Skin of body (tissue), 2 donors: ENCODE results near the gene TCAF1. TPM values are rescaled to one million over a fixed set of nuclear protein-coding genes. Genes with fewer than 3 reads are reported as not detected.
A peak's percentile ranks its signal among the peaks of the same experiment; 100 is the strongest.

ENCODE experiments used
- DNase-seq: peaks from one replicate; lab custom pipeline; 2025; lab: John Stamatoyannopoulos, UW
- total RNA-seq: library from RNA; depleted of rRNA; stranded (reverse); fragments of >200 nt; gene quantifications from one replicate; pipeline ENCODE4 v1.2.3, GENCODE V29; 2014

TCAF1 gene
- 59.4 TPM for total RNA-seq

DNA sequence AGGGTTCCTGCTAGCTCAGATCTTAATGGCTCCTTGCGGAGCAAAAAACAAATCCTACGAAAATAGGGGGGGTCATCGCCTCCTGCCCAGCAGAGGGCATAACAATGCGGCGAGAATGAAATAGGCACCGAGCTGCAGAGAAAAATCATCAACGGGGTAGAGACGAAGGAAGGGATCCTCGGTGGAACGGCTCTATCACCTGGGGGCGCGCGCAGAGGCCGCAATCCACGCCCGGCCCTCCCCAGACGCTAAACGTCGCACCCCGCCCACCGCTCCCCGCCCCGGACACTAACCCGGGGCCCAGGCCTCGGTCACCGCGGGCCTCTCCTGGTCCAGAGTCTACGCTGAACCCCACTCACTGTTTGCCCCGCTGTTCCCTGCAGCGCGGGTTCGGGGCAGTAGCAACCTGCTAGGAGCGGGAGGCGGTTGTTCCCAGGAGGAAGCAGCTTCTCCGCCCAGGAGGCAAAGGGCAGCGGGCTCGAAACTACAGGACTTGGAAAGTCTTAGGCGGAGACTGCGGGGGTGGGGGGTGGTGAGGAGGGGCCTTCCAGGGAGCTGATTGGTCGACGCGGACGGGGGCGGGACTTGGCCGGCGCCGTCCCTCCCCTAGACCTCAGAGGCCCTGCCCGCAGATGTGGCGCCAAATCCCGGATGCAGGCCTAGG lies at the start of gene TCAF1:
TCAF1 (minus strand) TSS at position 509 of the 664 bp plus-strand sequence. CDS start 25,568 bp downstream, outside the sequence.
- DNase-seq, result peak; percentile 94

DNA sequence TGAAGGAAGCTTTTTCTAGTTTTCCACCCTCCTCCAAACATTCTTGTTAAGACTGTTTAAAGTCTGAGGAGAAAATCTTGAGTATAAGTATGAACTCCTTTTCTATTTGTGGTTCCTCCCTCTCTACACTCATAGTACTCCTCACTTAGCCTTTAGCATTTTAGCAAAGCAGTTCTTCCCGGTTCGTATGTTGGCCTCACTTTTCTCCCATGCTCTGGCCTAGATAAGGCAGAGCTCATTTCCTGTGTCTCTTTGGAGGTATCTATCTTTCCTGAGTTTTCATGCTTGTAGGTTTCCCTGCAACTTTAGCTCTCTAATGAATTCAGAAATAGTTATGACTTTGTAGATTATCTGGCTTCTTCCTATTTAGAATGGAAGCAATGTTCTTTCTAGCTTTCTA lies 46.8 kb upstream of the TCAF1 start:
- no peak for DNase-seq

- DNase-seq, result no peak
Measured at GRCh38 chr7:143947111-143947510, 45.1 kb upstream of the TCAF1 start.

DNA sequence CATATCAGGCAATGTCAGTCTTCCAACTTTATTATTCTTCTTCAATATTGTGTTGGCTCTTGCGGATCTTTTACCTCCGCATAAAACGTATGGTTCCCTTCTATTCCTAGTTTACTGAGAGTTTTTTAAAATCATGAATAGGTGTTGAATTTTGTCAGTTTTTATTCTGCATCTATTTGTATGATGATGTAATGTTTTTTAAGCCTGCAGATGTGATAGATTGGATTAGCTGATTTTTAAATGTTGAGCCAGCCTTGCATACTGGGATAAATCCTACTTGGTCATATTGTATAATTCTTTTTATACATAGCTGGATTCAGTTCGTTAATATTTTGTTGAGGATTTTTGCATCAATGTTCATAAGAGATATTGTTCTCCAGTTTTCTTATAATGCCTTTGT lies 43.4 kb upstream of the TCAF1 start:
- DNase-seq, result no peak

GRCh38 chr7:143938379-143939243 lies 36.6 kb upstream of the TCAF1 start:
- DNase-seq, result no peak

DNA sequence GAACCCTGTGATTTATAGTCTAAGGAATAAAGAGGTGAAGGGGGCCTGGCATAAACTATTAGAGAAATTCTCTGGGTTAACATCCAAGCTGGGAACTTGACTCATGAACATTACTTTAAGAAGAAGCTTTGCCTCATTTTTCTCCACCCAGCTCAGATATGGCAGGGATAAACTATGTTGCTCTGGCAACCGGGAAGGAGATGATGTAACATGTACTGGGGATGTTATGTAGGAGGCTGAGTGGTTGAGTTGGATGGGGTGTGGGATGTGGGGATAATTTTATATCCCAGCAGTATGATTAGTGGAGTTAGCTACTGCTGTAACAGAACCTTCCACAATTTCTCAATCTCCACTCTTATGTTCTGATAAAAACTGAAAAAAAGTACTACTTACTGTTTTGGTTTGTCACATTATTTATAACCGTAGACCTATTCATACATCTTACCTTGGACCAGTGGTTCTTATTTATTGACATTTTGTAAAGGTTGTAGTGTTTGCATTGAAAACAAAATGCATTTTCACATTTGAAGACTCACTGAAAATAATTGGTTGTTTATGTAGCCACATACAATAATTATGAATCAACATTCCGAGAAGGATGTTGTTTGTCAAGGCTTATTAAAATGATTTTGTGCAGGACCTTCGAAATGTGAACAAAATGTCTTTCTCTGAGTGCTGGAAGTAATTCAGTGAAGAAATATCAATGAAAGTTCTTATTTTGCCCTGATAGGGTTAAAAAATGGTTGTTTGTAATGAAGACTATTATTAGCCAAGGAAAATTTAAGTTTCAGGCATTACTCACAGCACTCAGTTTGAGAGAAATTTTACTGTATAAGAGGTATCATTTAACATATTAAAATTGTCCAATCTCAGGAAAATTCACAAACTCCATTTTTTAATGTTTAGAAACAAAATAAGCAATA lies 34.4 kb upstream of the TCAF1 start:
- DNase-seq, result no peak

GRCh38 chr7:143934526-143935325 lies 32.8 kb upstream of the TCAF1 start, which contains the start of gene OR2F2:
TSS of gene OR2F2 (plus strand) at chr7:143935233. CDS start at chr7:143935233, 0 bp downstream.
- DNase-seq, result peak; percentile 48

DNA sequence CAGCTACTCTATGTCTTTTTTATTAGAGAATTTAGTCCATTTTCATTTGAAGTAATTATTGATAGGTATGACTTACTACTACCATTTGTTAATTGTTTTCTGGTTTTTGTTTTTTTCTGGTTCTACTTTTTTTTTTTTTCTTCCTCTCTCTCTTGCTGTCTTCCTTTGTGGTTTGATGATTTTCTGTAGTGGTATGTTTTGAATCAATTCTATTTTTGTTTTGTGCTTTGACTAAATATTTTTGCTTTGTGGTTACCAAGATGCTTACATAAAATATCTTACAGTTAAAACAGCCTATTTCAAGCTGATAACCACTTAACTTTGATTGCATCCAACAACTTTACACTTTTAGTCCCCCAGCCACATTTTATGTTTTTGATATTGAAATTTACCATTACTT lies 29.8 kb upstream of the TCAF1 start:
- no peak for DNase-seq

- no peak for DNase-seq
Measured at GRCh38 chr7:143929224-143929920, 27.4 kb upstream of the TCAF1 start.

GRCh38 chr7:143924851-143925250 lies 22.9 kb upstream of the TCAF1 start:
- no peak for DNase-seq

- DNase-seq, result no peak
Measured at GRCh38 chr7:143914938-143915652, 13.1 kb upstream of the TCAF1 start.

- no peak for DNase-seq
Measured at GRCh38 chr7:143913945-143914615, 12.1 kb upstream of the TCAF1 start.

- no peak for DNase-seq
Measured at GRCh38 chr7:143910473-143911248, 8.7 kb upstream of the TCAF1 start.

DNA sequence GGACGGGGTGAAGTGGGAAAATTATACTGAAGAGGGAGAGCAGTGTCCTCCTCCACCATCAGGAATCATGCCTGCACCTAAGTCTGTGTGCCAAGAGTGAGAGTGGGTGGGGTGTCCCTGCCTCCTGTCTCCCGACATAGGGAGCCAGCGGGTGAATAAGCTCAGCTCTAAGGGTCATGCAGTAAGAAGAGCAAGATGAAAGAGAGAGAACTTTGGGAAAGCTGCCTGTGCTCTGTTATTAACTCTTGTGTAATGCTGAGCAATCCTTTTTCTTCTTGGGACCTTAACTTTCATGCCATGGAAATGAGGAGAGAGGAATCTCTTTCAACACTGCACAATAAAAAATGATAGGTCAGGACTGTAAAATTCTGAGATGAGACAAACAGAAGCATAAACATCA lies 7.9 kb upstream of the TCAF1 start:
- no peak for DNase-seq

DNA sequence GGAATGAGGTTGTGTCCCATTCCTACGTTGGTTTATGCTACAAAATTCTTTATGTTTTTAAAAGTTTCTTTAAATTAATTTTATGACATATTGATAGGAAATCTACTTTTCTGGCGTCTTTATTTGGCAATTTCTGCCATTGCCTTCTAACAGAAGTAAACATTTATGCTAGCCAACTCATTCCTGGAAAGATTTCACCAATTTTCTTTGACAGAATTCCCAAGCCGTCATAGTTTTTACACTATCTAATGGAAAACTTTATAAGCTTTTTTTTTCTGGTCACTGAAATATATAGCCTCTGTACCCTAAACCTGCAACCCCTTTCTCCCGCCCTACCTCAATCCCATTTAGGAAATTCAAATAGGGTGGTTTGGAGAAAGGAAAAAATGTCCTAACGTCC lies 6.1 kb upstream of the TCAF1 start:
- peak; percentile 34 for DNase-seq

DNA sequence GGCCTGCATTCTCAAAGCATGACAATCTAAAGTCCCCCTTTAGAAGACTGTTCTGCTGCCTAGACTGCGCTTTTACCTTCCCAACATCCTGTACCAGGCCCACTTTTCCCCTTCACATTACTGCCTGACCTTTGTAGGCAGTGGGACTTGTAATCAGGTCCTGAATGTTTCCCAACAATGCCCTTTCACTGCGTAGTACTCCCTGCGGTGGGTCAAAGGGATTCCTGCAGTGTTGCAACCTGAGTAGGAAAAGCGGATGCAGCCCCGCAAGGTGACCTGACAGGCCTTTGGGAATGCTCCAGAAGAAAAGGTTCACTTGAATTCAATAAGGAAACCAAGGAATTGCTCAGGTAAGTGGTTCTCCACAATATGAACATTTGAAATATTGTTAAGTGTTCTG lies 4.9 kb upstream of the TCAF1 start:
- DNase-seq, result no peak

GRCh38 chr7:143906151-143906550 lies 4.2 kb upstream of the TCAF1 start:
- no peak for DNase-seq

- no peak for DNase-seq
Measured at GRCh38 chr7:143905509-143905908, 3.5 kb upstream of the TCAF1 start.
